Pulmonary artery endothelial cell (primary cell): ENCODE results near the gene COL15A1. TPM values are rescaled to one million over a fixed set of nuclear protein-coding genes. Genes with fewer than 3 reads are reported as not detected.

Experiments
- DNase-seq: peaks from one replicate; pipeline ENCODE4 v3.0.0-alpha.2; 2011; ENCODE audit warnings: low read depth, low spot score
- total RNA-seq: library from RNA; depleted of rRNA; stranded (reverse); fragments of >200 nt; gene quantifications from 2 replicates; pipeline ENCODE4 v1.2.3, GENCODE V29; 2014

COL15A1 gene
- total RNA-seq, 1 donor from 2014 or later, result not detected

GRCh38 chr9:99030610-99031109, 87.0 kb downstream of the COL15A1 start:
- DNase-seq, result no peak

- DNase-seq, result no peak
Measured at GRCh38 chr9:99031319-99031718, 87.6 kb downstream of the COL15A1 start.

GRCh38 chr9:99031994-99032393, 88.3 kb downstream of the COL15A1 start:
- no peak for DNase-seq

GRCh38 chr9:99034149-99034548, 90.4 kb downstream of the COL15A1 start:
- no peak for DNase-seq

GRCh38 chr9:99035313-99035712, 91.6 kb downstream of the COL15A1 start:
- DNase-seq, result no peak

GRCh38 chr9:99037769-99038483, 94.2 kb downstream of the COL15A1 start:
- DNase-seq, result no peak

- DNase-seq, result no peak
Measured at GRCh38 chr9:99038484-99038820, 94.7 kb downstream of the COL15A1 start.

- no peak for DNase-seq
Measured at GRCh38 chr9:99039505-99040182, 95.9 kb downstream of the COL15A1 start.

- no peak for DNase-seq
Measured at GRCh38 chr9:99040251-99040900, 96.7 kb downstream of the COL15A1 start.

GRCh38 chr9:99040911-99041582, 97.3 kb downstream of the COL15A1 start:
- DNase-seq, result no peak

GRCh38 chr9:99041618-99042017, 97.9 kb downstream of the COL15A1 start:
- DNase-seq, result no peak

GRCh38 chr9:99042620-99043019, 98.9 kb downstream of the COL15A1 start:
- no peak for DNase-seq

- DNase-seq, result no peak
Measured at GRCh38 chr9:99044827-99045226, 101.1 kb downstream of the COL15A1 start.

- no peak for DNase-seq
Measured at GRCh38 chr9:99046068-99046467, 102.4 kb downstream of the COL15A1 start.

- DNase-seq, result no peak
Measured at GRCh38 chr9:99046542-99047071, 102.9 kb downstream of the COL15A1 start.

GRCh38 chr9:99049228-99049627, 105.5 kb downstream of the COL15A1 start:
- DNase-seq, result no peak

- DNase-seq, result no peak
Measured at GRCh38 chr9:99049641-99050040, 105.9 kb downstream of the COL15A1 start.

GRCh38 chr9:99050292-99050911, 106.7 kb downstream of the COL15A1 start:
- DNase-seq, result no peak

- no peak for DNase-seq
Measured at GRCh38 chr9:99050924-99051323, 107.2 kb downstream of the COL15A1 start.

GRCh38 chr9:99051406-99051805, 107.7 kb downstream of the COL15A1 start:
- DNase-seq, result no peak

GRCh38 chr9:99051851-99052250, 108.1 kb downstream of the COL15A1 start:
- no peak for DNase-seq
